GM18907 (cell line): Measurements from ENCODE around the gene RAPSN.

ENCODE experiments used
- ATAC-seq: cut with Tn5 transposase; IDR thresholded peaks from one replicate; pipeline ENCODE4 v1.9.1; 2021; ENCODE audit warnings: mild to moderate bottlenecking, moderate library complexity; ENCODE audit not compliant: unreplicated experiment

Gene RAPSN

GRCh38 chr11:47391711-47392432 lies 57.1 kb downstream of the RAPSN start:
- ATAC-seq, result no peak

GRCh38 chr11:47391077-47391583 lies 57.8 kb downstream of the RAPSN start:
- no peak for ATAC-seq

DNA sequence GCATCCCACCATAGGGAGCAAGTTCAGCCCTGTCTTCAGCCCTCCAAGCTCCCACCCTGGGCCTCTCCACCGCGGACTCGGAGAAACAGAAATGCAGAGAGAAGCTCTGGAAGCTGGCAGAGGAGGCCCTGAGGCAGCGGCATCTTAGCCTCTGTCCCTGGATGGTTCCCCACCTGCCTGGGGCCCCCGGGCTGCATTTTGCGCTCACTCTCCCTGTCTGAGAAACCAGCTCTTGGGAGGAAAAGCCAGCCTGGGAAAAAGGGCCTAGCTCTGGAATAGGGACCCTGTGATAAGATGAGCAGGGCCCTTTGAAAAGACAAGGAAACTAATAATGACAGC lies 58.5 kb downstream of the RAPSN start:
- ATAC-seq, result no peak

DNA sequence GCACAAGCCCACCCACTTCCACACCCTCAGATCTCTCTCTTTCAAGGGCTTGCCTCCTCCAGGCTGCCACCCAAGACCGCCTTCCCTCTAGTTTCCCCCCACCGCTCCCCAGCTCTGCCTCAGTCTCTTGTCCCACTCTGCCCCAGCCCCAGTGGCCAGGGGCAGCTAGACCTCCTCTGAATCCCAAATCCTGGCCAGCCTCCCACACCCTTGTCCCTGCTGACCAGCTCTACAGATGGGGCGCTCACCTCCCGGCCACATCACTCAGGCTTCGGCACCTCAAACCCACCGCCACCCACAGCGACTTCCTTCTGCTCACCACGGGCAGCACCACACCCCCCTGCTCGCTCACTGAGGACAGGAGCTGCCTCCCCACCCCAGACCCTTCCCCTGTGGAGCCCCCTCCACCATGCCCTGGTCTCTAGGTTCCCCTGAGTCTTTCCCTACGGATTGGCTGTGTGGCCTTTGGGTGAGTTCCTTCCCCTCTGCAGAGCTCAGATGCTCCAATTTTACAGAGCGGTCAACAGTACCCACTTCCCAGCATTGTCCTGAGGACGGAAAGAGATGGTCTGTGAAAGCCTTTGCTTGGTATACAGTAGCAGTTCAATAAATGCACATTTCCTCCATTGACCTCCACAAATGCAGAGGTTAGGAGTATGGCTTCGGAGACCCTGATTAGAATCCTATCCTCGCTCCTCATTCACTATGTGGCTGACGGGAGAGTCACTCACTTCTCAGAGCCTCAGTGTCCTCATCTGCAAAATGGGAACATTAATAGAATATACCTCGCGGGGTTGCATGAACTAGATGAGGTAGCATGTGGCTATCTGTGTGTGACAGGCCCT lies 59.1 kb downstream of the RAPSN start:
- ATAC-seq, result no peak

DNA sequence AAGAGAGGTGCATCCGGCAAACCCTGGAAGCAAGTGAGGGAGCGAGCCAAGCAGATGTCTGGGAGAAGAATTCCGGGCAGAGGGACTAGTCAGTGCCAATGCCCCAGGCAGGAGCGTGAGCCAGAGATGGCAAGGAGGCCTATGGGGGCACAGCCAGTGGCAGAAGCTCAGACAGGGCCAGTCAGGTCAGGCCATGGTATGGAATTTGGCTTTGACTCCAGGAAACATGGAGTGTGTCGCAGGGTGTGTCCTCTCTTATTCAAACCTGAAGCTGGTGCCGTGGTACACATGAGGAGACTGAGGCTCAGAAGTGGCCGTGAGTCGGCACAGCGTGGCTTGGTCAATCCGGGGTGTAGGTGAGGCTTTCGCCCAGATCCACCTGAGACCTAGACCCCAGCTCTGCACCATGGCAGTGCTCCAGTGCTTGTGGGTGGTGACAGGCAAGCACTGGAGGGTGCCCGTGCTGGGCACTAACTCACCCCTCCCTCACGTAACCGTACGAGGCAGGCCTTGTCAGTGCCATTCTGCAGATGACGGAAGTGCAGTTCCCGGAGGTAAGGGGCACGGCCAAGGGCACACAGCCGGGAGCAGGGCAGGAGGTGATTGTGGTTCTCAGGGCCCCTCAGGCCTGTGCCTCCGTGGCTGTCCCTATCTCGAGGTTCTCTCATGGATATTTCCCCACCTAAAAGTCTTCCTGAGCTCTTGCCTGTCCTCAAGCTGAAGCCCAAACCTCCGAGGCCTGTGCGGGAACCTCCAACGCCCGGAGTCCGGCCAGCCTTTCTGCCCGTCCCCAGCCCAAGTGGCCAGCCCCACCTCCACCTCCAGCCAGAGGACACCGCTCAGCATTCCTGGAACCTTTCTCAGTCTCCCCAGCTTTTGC lies 60.0 kb downstream of the RAPSN start:
- ATAC-seq, result no peak

GRCh38 chr11:47387944-47388696 lies 60.8 kb downstream of the RAPSN start:
- no peak for ATAC-seq
